HepG2 (cell line): ENCODE measurements around the gene AKAP8L. TPM values are rescaled to one million over a fixed set of nuclear protein-coding genes. Genes with fewer than 3 reads are reported as not detected.

ENCODE experiments used
- ATF7-NPFF ChIP-seq: sonication (generic); formaldehyde crosslinking; IDR thresholded peaks from 2 replicates; pipeline ENCODE4 v1.8.1; 2023; ENCODE audit warnings: mild to moderate bottlenecking, low read depth, missing genetic modification reagents, moderate library complexity
- CAMTA2 ChIP-seq: sonication (generic); formaldehyde crosslinking; IDR thresholded peaks from 2 replicates; pipeline ENCODE4 v1.4.0; 2020; ENCODE audit warnings: mild to moderate bottlenecking, missing genetic modification reagents, borderline replicate concordance
- CBX2 ChIP-seq, 2 experiments: fragments of 200-600 bp in 1 of 2; sonication (generic); formaldehyde crosslinking in 1 of 2; IDR thresholded peaks; 2 replicates each; pipeline versions ENCODE4 v1.7.0 to v1.8.1; 2018 to 2022; ENCODE audit warnings: low read depth in 2 of 2, low read length in 1 of 2, mild to moderate bottlenecking in 1 of 2, missing genetic modification reagents in 1 of 2
- CEBPG ChIP-seq: IDR thresholded peaks from 2 replicates; pipeline ENCODE4 v1.6.1; 2016
- CERS6 ChIP-seq: sonication (generic); formaldehyde crosslinking; IDR thresholded peaks from 2 replicates; pipeline ENCODE4 v1.5.0; 2020; ENCODE audit warnings: missing genetic modification reagents
- DMTF1 ChIP-seq: sonication (generic); formaldehyde crosslinking; IDR thresholded peaks from 2 replicates; pipeline ENCODE4 v1.4.0; 2020; ENCODE audit warnings: mild to moderate bottlenecking, missing genetic modification reagents
- ELF3 ChIP-seq: IDR thresholded peaks from 2 replicates; pipeline ENCODE4 v1.6.1; 2016; ENCODE audit warnings: missing genetic modification reagents, missing compliant biosample characterization
- ETV6 ChIP-seq: sonication (generic); formaldehyde crosslinking; conservative IDR thresholded peaks from 2 replicates; pipeline ENCODE4 v1.4.0; 2020; ENCODE audit warnings: missing genetic modification reagents
- GFI1 ChIP-seq: sonication (generic); formaldehyde crosslinking; IDR thresholded peaks from 2 replicates; pipeline ENCODE4 v1.5.0; 2020; ENCODE audit warnings: missing genetic modification reagents, mild to moderate bottlenecking, borderline replicate concordance
- HDAC1 ChIP-seq: sonication (generic); formaldehyde crosslinking; IDR thresholded peaks from 2 replicates; pipeline ENCODE4 v1.5.1; 2020; ENCODE audit warnings: mild to moderate bottlenecking, missing genetic modification reagents
- KLF16 ChIP-seq, 2 experiments: sonication (generic) in 1 of 2; formaldehyde crosslinking in 1 of 2; IDR thresholded peaks; 2 replicates each; pipeline versions ENCODE4 v1.6.1 to v1.8.0; 2016 to 2023; ENCODE audit warnings: missing genetic modification reagents in 2 of 2, missing compliant biosample characterization in 1 of 2
- MBNL3 ChIP-seq: fragments of 250-450 bp; sonication (Bioruptor Pico); conservative IDR thresholded peaks from 2 replicates; pipeline ENCODE4 v1.8.0; 2022; ENCODE audit warnings: mild to moderate bottlenecking, inconsistent platforms
- MIER2 ChIP-seq: IDR thresholded peaks from 2 replicates; pipeline ENCODE4 v1.6.1; 2016; ENCODE audit warnings: missing biosample characterization, missing genetic modification reagents
- PITX1 ChIP-seq: sonication (generic); formaldehyde crosslinking; IDR thresholded peaks from 2 replicates; pipeline ENCODE4 v1.5.1; 2020; ENCODE audit warnings: mild to moderate bottlenecking, missing genetic modification reagents
- PPARG ChIP-seq: conservative IDR thresholded peaks from 2 replicates; pipeline ENCODE4 v1.6.1; 2016; ENCODE audit warnings: missing biosample characterization, missing genetic modification reagents
- RBM39 ChIP-seq: fragments of 200-400 bp; formaldehyde crosslinking; IDR thresholded peaks from one replicate; pipeline ENCODE4 v1.6.1; 2018; ENCODE audit warnings: antibody characterized with exemption, mild to moderate bottlenecking, low read depth, low read length; ENCODE audit not compliant: poor library complexity, severe bottlenecking
- U2AF1 ChIP-seq: fragments of 200-400 bp; formaldehyde crosslinking; optimal IDR thresholded peaks from 2 replicates; pipeline ENCODE3; 2017; ENCODE audit warnings: mild to moderate bottlenecking, low read depth, low read length
- XBP1 ChIP-seq: sonication (generic); formaldehyde crosslinking; IDR thresholded peaks from 2 replicates; pipeline ENCODE4 v1.5.0; 2020; ENCODE audit warnings: missing genetic modification reagents
- YY1 ChIP-seq: IDR thresholded peaks from 2 replicates; pipeline ENCODE4 v1.6.1; 2011; ENCODE audit warnings: low read length, low read depth, moderate library complexity, mild to moderate bottlenecking; ENCODE audit not compliant: insufficient read depth, insufficient replicate concordance
- ZNF337 ChIP-seq: sonication (generic); formaldehyde crosslinking; IDR thresholded peaks from 2 replicates; pipeline ENCODE4 v1.5.1; 2020; ENCODE audit warnings: missing genetic modification reagents, low read depth, mild to moderate bottlenecking, borderline replicate concordance
- ZNF446 ChIP-seq: sonication (generic); formaldehyde crosslinking; IDR thresholded peaks from 2 replicates; pipeline ENCODE4 v1.5.0; 2020; ENCODE audit warnings: mild to moderate bottlenecking, missing genetic modification reagents
- ZNF556 ChIP-seq: sonication (generic); formaldehyde crosslinking; IDR thresholded peaks from 2 replicates; pipeline ENCODE4 v1.4.0; 2020; ENCODE audit warnings: mild to moderate bottlenecking, missing genetic modification reagents, borderline replicate concordance
- ZNF782 ChIP-seq: sonication (generic); formaldehyde crosslinking; IDR thresholded peaks from 2 replicates; pipeline ENCODE4 v1.4.0; 2020; ENCODE audit warnings: missing genetic modification reagents, mild to moderate bottlenecking, borderline replicate concordance
- ZNF788 ChIP-seq: sonication (generic); formaldehyde crosslinking; IDR thresholded peaks from 2 replicates; pipeline ENCODE4 v1.5.0; 2020; ENCODE audit warnings: mild to moderate bottlenecking, missing genetic modification reagents, borderline replicate concordance
- ZNF879 ChIP-seq: sonication (generic); formaldehyde crosslinking; IDR thresholded peaks from 2 replicates; pipeline ENCODE4 v1.8.1; 2023; ENCODE audit warnings: missing genetic modification reagents
- ZSCAN20 ChIP-seq: sonication (generic); formaldehyde crosslinking; IDR thresholded peaks from 2 replicates; pipeline ENCODE4 v1.4.0; 2020; ENCODE audit warnings: missing genetic modification reagents, mild to moderate bottlenecking, borderline replicate concordance
- polyA plus RNA-seq, 8 experiments: library from polyadenylated mRNA; depleted of rRNA in 3 of 8; stranded (reverse) in 7 of 8; unstranded in 1 of 8; fragments of >200 nt; fragmentation: Illumina TruSeq in 4 of 8; extraction: Trizol in 4 of 8; gene quantifications; 2 replicates each; pipeline versions ENCODE4 v1.2.1 to v1.2.3, GENCODE V29; 2011 to 2016; ENCODE audit warnings: low read depth in 4 of 8, missing spikeins in 1 of 8, mixed read lengths in 1 of 8; ENCODE audit not compliant: insufficient read depth in 1 of 8
- total RNA-seq, 5 experiments: library from RNA; depleted of rRNA; stranded (reverse); fragments of >200 nt; fragmentation: Illumina TruSeq; extraction: Trizol; gene quantifications; 2 replicates each; pipeline ENCODE4 v1.2.3, GENCODE V29; 2016; ENCODE audit warnings: low read depth in 1 of 5

AKAP8L gene
- total and polyA plus RNA-seq, 2 of the 13 experiments (the other 11 are each of a cell fraction or from before 2014, with no cell fraction given), result 48.2 to 49.6 TPM

DNA sequence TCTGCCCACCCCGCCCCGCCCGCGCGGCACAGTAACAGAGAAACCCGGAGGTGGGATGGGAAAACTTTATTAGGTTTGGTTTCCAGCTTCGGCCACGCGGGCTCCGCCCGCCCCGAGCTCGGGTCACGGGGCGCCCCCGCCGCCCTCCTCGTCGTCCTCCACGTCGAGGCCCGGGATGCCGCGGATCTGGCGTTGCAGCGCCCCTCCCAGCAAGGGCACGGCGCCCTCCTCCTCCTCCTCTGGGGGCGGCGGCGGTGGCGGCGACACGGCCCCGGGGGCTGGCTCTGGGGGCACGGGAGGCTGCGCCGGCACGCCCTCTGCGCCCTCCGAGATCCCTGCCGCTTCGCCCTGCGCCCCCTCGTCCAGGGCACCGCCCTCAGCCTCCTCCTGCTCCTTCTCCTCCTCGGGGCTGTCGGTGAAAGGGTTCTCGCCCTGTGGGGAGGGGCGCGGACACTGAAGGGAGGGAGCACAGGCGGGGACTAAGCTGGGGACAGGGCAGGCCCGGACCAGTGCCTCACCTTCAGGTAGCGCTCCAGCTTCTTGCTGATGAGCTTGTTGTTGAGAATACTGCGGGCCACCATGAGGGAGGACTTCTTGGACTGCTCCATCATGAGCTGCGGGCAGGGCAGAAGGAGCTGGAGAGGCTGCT, 38.7 kb downstream of the AKAP8L start (continued):
- TF ChIP-seq CERS6 (CRISPR knock-in tag) (no peak), DMTF1 (CRISPR knock-in tag) (no peak), ZNF337 (CRISPR knock-in tag) (no peak), MBNL3 (CRISPR knock-in tag) (no peak), XBP1 (CRISPR knock-in tag) (no peak), ZSCAN20 (CRISPR knock-in tag) (0 out of 2 replicates have a peak, but pooled peaks have one; percentile 40), PPARG (CRISPR knock-in tag) (no peak), PITX1 (no peak), CEBPG (no peak), CBX2 (IDR thresholded peaks at IDR 0.05; ENCODE audit: low read depth, low read length) (no peak), CBX2 (CRISPR knock-in tag; IDR thresholded peaks at IDR 0.05; ENCODE audit: low read depth) (no peak), RBM39 (peak; percentile 34), ATF7-NPFF (no peak), ZNF879 (CRISPR knock-in tag) (0 out of 2 replicates have a peak, but pooled peaks have one; percentile 40), ZNF782 (CRISPR knock-in tag) (0 out of 2 replicates have a peak, but pooled peaks have one; percentile 47), ZNF446 (CRISPR knock-in tag) (no peak), YY1 (no peak), ETV6 (peak; percentile 27; the same call in 1 of the 2 replicates), KLF16 (CRISPR knock-in tag; IDR thresholded peaks at IDR 0.05) (no peak), CAMTA2 (CRISPR knock-in tag) (no peak), GFI1 (peak; percentile 63; the same call in 1 of the 2 replicates), ELF3 (CRISPR knock-in tag) (no peak), ZNF788 (CRISPR knock-in tag) (no peak; the same call in 1 of the 2 replicates), MIER2 (CRISPR knock-in tag) (no peak; the same call in 1 of the 2 replicates), HDAC1 (CRISPR knock-in tag) (no peak; the same call in 1 of the 2 replicates), U2AF1 (no peak), ZNF556 (CRISPR knock-in tag) (peak; percentile 29; the same call in 1 of the 2 replicates)
